SKM-1 treated with dmso at 0.1 percent for 144 hours (cell line): ENCODE data around the gene TMEM44.
"Not testable (repeated sequence)": the region's sequence is repeated elsewhere in the genome, so short reads cannot be mapped to it uniquely, and the experiment has no call there.

Experiments
- DNase-seq: peaks from one replicate; lab custom pipeline; 2025; ENCODE audit not compliant: unreplicated experiment; lab: John Stamatoyannopoulos, UW

The TMEM44 gene

GRCh38 chr3:194647747-194648146 lies 14.5 kb upstream of the TMEM44 start:
- no peak for DNase-seq

GRCh38 chr3:194642769-194643168 lies 9.6 kb upstream of the TMEM44 start:
- DNase-seq = no peak

- no peak for DNase-seq
Measured at GRCh38 chr3:194640829-194641228, 7.6 kb upstream of the TMEM44 start.

GRCh38 chr3:194638991-194639605 lies 5.9 kb upstream of the TMEM44 start:
- no peak for DNase-seq

- DNase-seq = no peak
Measured at GRCh38 chr3:194637541-194638400, 4.6 kb upstream of the TMEM44 start.

- no peak for DNase-seq
Measured at GRCh38 chr3:194637066-194637465, 3.8 kb upstream of the TMEM44 start.

GRCh38 chr3:194632809-194633348 lies 340 bp downstream of the TMEM44 start:
- DNase-seq = no peak

- DNase-seq = no peak
Measured at GRCh38 chr3:194632226-194632808, 902 bp downstream of the TMEM44 start.

- DNase-seq = no peak
Measured at GRCh38 chr3:194631696-194632095, 1.5 kb downstream of the TMEM44 start.

GRCh38 chr3:194630681-194631080 lies 2.5 kb downstream of the TMEM44 start:
- DNase-seq = not testable (repeated sequence)

GRCh38 chr3:194624956-194625355 lies 8.3 kb downstream of the TMEM44 start:
- DNase-seq = no peak

- no peak for DNase-seq
Measured at GRCh38 chr3:194623449-194624290, 9.5 kb downstream of the TMEM44 start.

GRCh38 chr3:194622621-194623340 lies 10.4 kb downstream of the TMEM44 start:
- DNase-seq = no peak

GRCh38 chr3:194621947-194622346 lies 11.3 kb downstream of the TMEM44 start:
- no peak for DNase-seq

- no peak for DNase-seq
Measured at GRCh38 chr3:194620196-194620595, 13.0 kb downstream of the TMEM44 start.

- DNase-seq = no peak
Measured at GRCh38 chr3:194619741-194620140, 13.5 kb downstream of the TMEM44 start.

- no peak for DNase-seq
Measured at GRCh38 chr3:194618858-194619608, 14.2 kb downstream of the TMEM44 start.

- no peak for DNase-seq
Measured at GRCh38 chr3:194617827-194618226, 15.4 kb downstream of the TMEM44 start.

GRCh38 chr3:194617143-194617671 lies 16.0 kb downstream of the TMEM44 start:
- no peak for DNase-seq
